HEK293T (cell line): ENCODE results near the gene NCLN.

Source experiments
- CTCF ChIA-PET: fragments of 350-600 bp; formaldehyde crosslinking; extraction: SDS; loops from one replicate; lab custom pipeline; 2021; ENCODE audit warnings: antibody characterized with exemption, inconsistent platforms; lab: Yijun Ruan, JAX
- POLR2A ChIA-PET: fragments of 350-600 bp; formaldehyde crosslinking; extraction: SDS; loops from one replicate; lab custom pipeline; 2020; ENCODE audit warnings: antibody characterized with exemption, inconsistent platforms; lab: Yijun Ruan, JAX
- DNase-seq: peaks from one replicate; pipeline ENCODE4 v3.0.0; 2012; ENCODE audit warnings: mixed read lengths; ENCODE audit errors: extremely low spot score
- ARNT ChIP-seq: fragments of 450-650 bp; IDR thresholded peaks from 2 replicates; pipeline ENCODE4 v1.6.1; 2017; ENCODE audit warnings: mild to moderate bottlenecking
- BHLHE40 ChIP-seq: fragments of 450-650 bp; IDR thresholded peaks from 2 replicates; pipeline ENCODE4 v1.6.1; 2016; ENCODE audit warnings: mild to moderate bottlenecking, moderate library complexity, borderline replicate concordance
- CTBP1 ChIP-seq: fragments of 450-650 bp; IDR thresholded peaks from 2 replicates; pipeline ENCODE4 v1.6.1; 2016; ENCODE audit warnings: borderline replicate concordance
- ELF4 ChIP-seq: fragments of 450-650 bp; IDR thresholded peaks from 2 replicates; pipeline ENCODE4 v1.6.1; 2017; ENCODE audit warnings: antibody characterized with exemption
- FOXA1 ChIP-seq: fragments of 450-650 bp; IDR thresholded peaks from 2 replicates; pipeline ENCODE4 v1.6.1; 2016; ENCODE audit warnings: mild to moderate bottlenecking
- FOXK2 ChIP-seq: fragments of 450-650 bp; IDR thresholded peaks from 2 replicates; pipeline ENCODE4 v1.6.1; 2016; ENCODE audit warnings: mild to moderate bottlenecking
- FOXM1 ChIP-seq: fragments of 450-650 bp; IDR thresholded peaks from 2 replicates; pipeline ENCODE4 v1.6.1; 2017; ENCODE audit warnings: mild to moderate bottlenecking, borderline replicate concordance
- HDGF ChIP-seq: fragments of 450-650 bp; IDR thresholded peaks from 2 replicates; pipeline ENCODE4 v1.6.1; 2017; ENCODE audit warnings: antibody characterized with exemption, borderline replicate concordance
- L3MBTL2 ChIP-seq: fragments of 450-650 bp; conservative IDR thresholded peaks from 2 replicates; pipeline ENCODE4 v1.6.1; 2016; ENCODE audit warnings: mild to moderate bottlenecking
- LEF1 ChIP-seq: fragments of 450-650 bp; IDR thresholded peaks from 2 replicates; pipeline ENCODE4 v1.6.1; 2017; ENCODE audit warnings: mild to moderate bottlenecking, borderline replicate concordance
- NFRKB ChIP-seq: fragments of 450-650 bp; IDR thresholded peaks from 2 replicates; pipeline ENCODE4 v1.6.1; 2016; ENCODE audit warnings: mild to moderate bottlenecking, moderate library complexity
- SP1 ChIP-seq: fragments of 450-650 bp; IDR thresholded peaks from 2 replicates; pipeline ENCODE4 v1.6.1; 2017
- SUZ12 ChIP-seq: fragments of 450-650 bp; IDR thresholded peaks from 2 replicates; pipeline ENCODE4 v1.6.1; 2016; ENCODE audit warnings: mild to moderate bottlenecking
- TARDBP ChIP-seq: fragments of 450-650 bp; IDR thresholded peaks from 2 replicates; pipeline ENCODE4 v1.6.1; 2016
- ZNF384 ChIP-seq: fragments of 450-650 bp; IDR thresholded peaks from 2 replicates; pipeline ENCODE4 v1.6.1; 2016
- TF ChIP-seq, protein P1 (sequence below): fragments of 450-650 bp; IDR thresholded peaks from 2 replicates; pipeline ENCODE4 v1.6.1; 2016

Gene NCLN

DNA sequence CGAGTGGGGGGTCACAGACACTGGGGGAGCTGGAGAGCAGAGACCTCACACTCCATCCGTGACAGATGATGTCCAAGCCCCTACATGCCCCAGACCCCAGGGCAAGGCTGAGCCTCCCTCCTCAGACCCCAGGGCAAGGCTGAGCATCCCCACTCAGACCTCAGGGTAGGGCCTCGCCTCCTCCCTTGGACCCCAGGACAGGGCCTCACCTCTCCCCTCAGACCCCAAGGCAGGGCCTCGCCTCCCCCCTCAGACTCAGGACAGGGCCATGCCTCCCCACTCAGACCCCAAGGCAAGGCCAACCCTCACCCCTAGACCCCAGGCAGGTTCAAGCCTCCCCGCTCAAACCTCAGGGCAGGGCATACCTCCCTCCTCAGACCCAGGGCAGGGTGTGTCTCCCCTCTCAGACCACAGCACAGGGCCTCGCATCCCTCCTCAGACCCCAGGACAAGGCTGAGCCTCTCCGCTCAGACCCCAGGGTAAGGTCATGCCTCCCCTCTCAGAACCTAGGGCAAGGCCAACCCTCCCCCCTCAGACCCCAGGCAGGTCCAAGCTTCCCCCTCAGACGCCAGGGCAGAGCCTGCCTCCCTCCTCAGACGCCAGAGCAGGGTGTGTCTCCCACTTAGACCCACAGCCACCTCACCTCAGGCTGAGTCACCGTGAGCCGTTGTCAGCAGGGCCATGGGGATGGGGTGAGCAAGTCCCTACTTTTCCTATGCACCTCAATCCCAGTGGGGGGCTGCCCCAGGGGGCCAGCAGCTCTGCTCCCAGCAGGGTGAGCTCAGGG lies 8.8 kb upstream of the NCLN start:
- POLR2A ChIA-PET: no interaction called here
- CTCF ChIA-PET: no interaction called here
- TF ChIP-seq, protein P1, sequence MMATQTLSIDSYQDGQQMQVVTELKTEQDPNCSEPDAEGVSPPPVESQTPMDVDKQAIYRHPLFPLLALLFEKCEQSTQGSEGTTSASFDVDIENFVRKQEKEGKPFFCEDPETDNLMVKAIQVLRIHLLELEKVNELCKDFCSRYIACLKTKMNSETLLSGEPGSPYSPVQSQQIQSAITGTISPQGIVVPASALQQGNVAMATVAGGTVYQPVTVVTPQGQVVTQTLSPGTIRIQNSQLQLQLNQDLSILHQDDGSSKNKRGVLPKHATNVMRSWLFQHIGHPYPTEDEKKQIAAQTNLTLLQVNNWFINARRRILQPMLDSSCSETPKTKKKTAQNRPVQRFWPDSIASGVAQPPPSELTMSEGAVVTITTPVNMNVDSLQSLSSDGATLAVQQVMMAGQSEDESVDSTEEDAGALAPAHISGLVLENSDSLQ: no peak
- no peak for TF ChIP-seq BHLHE40
- no peak for TF ChIP-seq TARDBP
- no peak for TF ChIP-seq HDGF
- no peak for TF ChIP-seq FOXA1
- no peak for TF ChIP-seq CTBP1
- no peak for TF ChIP-seq SUZ12
- TF ChIP-seq ZNF384: no peak
- TF ChIP-seq ELF4: no peak
- no peak for TF ChIP-seq NFRKB
- DNase-seq: no peak

DNA sequence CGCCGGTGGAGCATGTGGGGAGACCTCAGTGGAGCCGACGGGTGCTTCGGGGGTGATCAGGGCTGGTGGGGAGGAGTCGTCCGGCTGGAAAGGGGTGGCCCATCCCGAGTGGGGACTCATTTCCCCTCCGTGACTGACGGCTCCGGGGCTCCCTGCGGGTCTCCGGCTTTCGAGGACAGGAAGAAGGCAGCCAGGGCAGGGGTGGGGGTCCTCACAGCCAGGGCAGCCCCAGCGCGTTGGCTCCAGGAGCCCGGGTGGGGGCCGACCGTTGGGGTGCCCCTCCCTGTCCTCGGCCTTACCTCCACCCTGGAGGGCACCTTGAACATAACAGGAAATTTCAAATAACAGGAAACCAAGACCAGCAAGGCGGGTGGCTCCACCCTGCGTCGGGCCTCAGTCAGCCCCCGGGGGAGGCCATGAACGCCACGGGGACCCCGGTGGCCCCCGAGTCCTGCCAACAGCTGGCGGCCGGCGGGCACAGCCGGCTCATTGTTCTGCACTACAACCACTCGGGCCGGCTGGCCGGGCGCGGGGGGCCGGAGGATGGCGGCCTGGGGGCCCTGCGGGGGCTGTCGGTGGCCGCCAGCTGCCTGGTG lies 7.3 kb upstream of the NCLN start, which contains the start of gene S1PR4:
Gene S1PR4, plus strand, starts transcription at position 393 of the 596 bp plus-strand sequence. Its CDS starts 24 bp downstream, at position 417.
- DNase-seq: no peak
- TF ChIP-seq BHLHE40 (no peak), SUZ12 (no peak), FOXM1 (no peak), FOXA1 (no peak), NFRKB (no peak), TARDBP (no peak), FOXK2 (no peak), ZNF384 (no peak), ELF4 (no peak), L3MBTL2 (no peak), HDGF (no peak), LEF1 (no peak), CTBP1 (no peak), ARNT (no peak), SP1 (no peak)
- TF ChIP-seq, protein P1: no peak
- ChIA-PET CTCF (no interaction called here), POLR2A (no interaction called here)

DNA sequence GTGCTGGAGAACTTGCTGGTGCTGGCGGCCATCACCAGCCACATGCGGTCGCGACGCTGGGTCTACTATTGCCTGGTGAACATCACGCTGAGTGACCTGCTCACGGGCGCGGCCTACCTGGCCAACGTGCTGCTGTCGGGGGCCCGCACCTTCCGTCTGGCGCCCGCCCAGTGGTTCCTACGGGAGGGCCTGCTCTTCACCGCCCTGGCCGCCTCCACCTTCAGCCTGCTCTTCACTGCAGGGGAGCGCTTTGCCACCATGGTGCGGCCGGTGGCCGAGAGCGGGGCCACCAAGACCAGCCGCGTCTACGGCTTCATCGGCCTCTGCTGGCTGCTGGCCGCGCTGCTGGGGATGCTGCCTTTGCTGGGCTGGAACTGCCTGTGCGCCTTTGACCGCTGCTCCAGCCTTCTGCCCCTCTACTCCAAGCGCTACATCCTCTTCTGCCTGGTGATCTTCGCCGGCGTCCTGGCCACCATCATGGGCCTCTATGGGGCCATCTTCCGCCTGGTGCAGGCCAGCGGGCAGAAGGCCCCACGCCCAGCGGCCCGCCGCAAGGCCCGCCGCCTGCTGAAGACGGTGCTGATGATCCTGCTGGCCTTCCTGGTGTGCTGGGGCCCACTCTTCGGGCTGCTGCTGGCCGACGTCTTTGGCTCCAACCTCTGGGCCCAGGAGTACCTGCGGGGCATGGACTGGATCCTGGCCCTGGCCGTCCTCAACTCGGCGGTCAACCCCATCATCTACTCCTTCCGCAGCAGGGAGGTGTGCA lies 6.6 kb upstream of the NCLN start:
- no peak for TF ChIP-seq BHLHE40
- TF ChIP-seq NFRKB: no peak
- TF ChIP-seq L3MBTL2: no peak
- no peak for TF ChIP-seq HDGF
- no peak for TF ChIP-seq ELF4
- TF ChIP-seq CTBP1: no peak
- no peak for TF ChIP-seq FOXA1
- TF ChIP-seq, protein P1: no peak
- TF ChIP-seq SP1: no peak
- TF ChIP-seq SUZ12: no peak
- no peak for TF ChIP-seq LEF1
- no peak for TF ChIP-seq ARNT
- TF ChIP-seq FOXM1: no peak
- TF ChIP-seq ZNF384: no peak
- no peak for TF ChIP-seq FOXK2
- TF ChIP-seq TARDBP: no peak
- POLR2A ChIA-PET: no interaction called here
- CTCF ChIA-PET: no interaction called here
- no peak for DNase-seq

DNA sequence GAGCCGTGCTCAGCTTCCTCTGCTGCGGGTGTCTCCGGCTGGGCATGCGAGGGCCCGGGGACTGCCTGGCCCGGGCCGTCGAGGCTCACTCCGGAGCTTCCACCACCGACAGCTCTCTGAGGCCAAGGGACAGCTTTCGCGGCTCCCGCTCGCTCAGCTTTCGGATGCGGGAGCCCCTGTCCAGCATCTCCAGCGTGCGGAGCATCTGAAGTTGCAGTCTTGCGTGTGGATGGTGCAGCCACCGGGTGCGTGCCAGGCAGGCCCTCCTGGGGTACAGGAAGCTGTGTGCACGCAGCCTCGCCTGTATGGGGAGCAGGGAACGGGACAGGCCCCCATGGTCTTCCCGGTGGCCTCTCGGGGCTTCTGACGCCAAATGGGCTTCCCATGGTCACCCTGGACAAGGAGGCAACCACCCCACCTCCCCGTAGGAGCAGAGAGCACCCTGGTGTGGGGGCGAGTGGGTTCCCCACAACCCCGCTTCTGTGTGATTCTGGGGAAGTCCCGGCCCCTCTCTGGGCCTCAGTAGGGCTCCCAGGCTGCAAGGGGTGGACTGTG lies 5.9 kb upstream of the NCLN start:
- TF ChIP-seq FOXK2 (no peak), ARNT (no peak), SP1 (no peak), ZNF384 (no peak), HDGF (no peak), TARDBP (no peak), LEF1 (no peak), FOXA1 (no peak), FOXM1 (no peak)
- TF ChIP-seq, protein P1: no peak
- CTCF ChIA-PET: no interaction called here
- POLR2A ChIA-PET: no interaction called here
- DNase-seq: no peak
